Neural cell (in vitro differentiated cells): ENCODE results near the gene COX7A2.

Source experiments
- CTCF ChIP-seq: fragments of 450-650 bp; IDR thresholded peaks from 2 replicates; pipeline ENCODE4 v1.5.1; 2014; ENCODE audit warnings: antibody characterized with exemption, mild to moderate bottlenecking, moderate library complexity; ENCODE audit not compliant: poor library complexity, severe bottlenecking
- EP300 ChIP-seq: fragments of 450-650 bp; conservative IDR thresholded peaks from 2 replicates; pipeline ENCODE4 v1.6.1; 2014; ENCODE audit warnings: antibody characterized with exemption, mild to moderate bottlenecking, moderate library complexity; ENCODE audit not compliant: poor library complexity, severe bottlenecking
- EZH2 ChIP-seq: fragments of 200-600, 300-800 bp; shearing (Covaris generic), sonication (generic); IDR thresholded peaks from 2 replicates; pipeline ENCODE4 v1.6.1; 2014; ENCODE audit warnings: antibody characterized with exemption, low read length, borderline replicate concordance, mild to moderate bottlenecking; ENCODE audit not compliant: insufficient read depth, poor library complexity, severe bottlenecking
- MXI1 ChIP-seq: fragments of 450-650 bp; conservative IDR thresholded peaks from 2 replicates; pipeline ENCODE4 v1.6.1; 2014; ENCODE audit warnings: antibody characterized with exemption, mild to moderate bottlenecking; ENCODE audit not compliant: poor library complexity, severe bottlenecking
- POLR2AphosphoS5 ChIP-seq: IDR thresholded peaks from 2 replicates; pipeline ENCODE4 v1.6.1; 2012
- RAD21 ChIP-seq: fragments of 450-650 bp; conservative IDR thresholded peaks from 2 replicates; pipeline ENCODE4 v1.6.1; 2014; ENCODE audit warnings: antibody characterized with exemption, mild to moderate bottlenecking, moderate library complexity
- SMC3 ChIP-seq: fragments of 450-650 bp; conservative IDR thresholded peaks from 2 replicates; pipeline ENCODE4 v1.6.1; 2014; ENCODE audit warnings: antibody characterized with exemption, mild to moderate bottlenecking, moderate library complexity; ENCODE audit not compliant: poor library complexity
- TAF1 ChIP-seq: IDR thresholded peaks from 2 replicates; pipeline ENCODE4 v1.6.1; 2012; ENCODE audit warnings: low read depth
- TF ChIP-seq, protein P1 (sequence below): IDR thresholded peaks from 2 replicates; pipeline ENCODE4 v1.6.1; 2012; ENCODE audit warnings: borderline replicate concordance

DNA sequence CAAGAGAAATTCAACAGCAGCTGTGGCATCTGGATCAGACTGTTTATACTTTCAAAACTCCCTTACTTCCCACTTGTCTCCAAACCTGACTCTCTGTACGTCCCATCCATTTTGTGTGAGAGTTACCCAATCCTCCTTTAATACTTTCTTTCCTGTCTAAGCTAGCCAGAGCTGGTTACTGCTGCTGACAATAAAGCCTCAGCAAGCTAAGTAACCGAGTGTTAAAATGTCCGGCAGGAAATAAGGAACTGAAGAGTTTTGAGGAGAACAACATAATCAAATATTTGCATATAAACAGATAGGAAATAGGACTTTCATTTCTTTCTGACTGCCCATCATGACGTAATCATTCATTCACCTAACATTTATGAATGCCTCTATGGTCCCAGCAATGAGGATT, 29.4 kb upstream of the COX7A2 start:
- TF ChIP-seq, protein P1, sequence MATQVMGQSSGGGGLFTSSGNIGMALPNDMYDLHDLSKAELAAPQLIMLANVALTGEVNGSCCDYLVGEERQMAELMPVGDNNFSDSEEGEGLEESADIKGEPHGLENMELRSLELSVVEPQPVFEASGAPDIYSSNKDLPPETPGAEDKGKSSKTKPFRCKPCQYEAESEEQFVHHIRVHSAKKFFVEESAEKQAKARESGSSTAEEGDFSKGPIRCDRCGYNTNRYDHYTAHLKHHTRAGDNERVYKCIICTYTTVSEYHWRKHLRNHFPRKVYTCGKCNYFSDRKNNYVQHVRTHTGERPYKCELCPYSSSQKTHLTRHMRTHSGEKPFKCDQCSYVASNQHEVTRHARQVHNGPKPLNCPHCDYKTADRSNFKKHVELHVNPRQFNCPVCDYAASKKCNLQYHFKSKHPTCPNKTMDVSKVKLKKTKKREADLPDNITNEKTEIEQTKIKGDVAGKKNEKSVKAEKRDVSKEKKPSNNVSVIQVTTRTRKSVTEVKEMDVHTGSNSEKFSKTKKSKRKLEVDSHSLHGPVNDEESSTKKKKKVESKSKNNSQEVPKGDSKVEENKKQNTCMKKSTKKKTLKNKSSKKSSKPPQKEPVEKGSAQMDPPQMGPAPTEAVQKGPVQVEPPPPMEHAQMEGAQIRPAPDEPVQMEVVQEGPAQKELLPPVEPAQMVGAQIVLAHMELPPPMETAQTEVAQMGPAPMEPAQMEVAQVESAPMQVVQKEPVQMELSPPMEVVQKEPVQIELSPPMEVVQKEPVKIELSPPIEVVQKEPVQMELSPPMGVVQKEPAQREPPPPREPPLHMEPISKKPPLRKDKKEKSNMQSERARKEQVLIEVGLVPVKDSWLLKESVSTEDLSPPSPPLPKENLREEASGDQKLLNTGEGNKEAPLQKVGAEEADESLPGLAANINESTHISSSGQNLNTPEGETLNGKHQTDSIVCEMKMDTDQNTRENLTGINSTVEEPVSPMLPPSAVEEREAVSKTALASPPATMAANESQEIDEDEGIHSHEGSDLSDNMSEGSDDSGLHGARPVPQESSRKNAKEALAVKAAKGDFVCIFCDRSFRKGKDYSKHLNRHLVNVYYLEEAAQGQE: no peak
- no peak for TF ChIP-seq CTCF
- TF ChIP-seq TAF1: no peak
- TF ChIP-seq EZH2: no peak
- TF ChIP-seq EP300: no peak
- TF ChIP-seq POLR2AphosphoS5: no peak
- TF ChIP-seq RAD21: no peak
- no peak for TF ChIP-seq MXI1
- no peak for TF ChIP-seq SMC3
